ENCODE measurements around the gene OSBPL1A.
A peak's percentile ranks its signal among the peaks of the same experiment; 100 is the strongest.

The OSBPL1A gene

GRCh38 chr18:24274837-24275236 lies 122.8 kb downstream of the OSBPL1A start:
- no peak for DNase-seq (ENCODE audit: low read depth, low spot score)
- no peak overlapping the region for H3K4me3 ChIP-seq (ENCODE audit: low read length)

- H3K4me3 ChIP-seq (ENCODE audit: low read length), result no peak overlapping the region
- DNase-seq (ENCODE audit: low read depth, low spot score), result no peak
Observed at GRCh38 chr18:24273596-24273995, 124.0 kb downstream of the OSBPL1A start.

DNA sequence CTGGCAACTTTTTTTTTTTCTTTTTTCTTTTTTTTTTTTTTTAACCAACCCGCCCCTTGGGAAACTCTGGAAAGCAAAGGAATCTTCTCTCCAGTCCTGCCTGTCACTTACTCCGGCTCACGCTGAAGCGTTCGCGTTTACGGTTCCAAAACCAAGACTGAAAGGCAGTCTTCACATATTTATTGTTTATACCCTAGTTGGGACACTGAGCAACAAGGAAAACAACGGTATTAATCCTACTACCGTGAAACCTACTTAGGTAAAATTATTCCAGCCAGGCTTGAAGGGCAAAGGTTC lies 125.4 kb downstream of the OSBPL1A start:
- H3K4me3 ChIP-seq (ENCODE audit: low read length), result peak overlapping the region; percentile 21; the same call in 1 of the 2 replicates

DNA sequence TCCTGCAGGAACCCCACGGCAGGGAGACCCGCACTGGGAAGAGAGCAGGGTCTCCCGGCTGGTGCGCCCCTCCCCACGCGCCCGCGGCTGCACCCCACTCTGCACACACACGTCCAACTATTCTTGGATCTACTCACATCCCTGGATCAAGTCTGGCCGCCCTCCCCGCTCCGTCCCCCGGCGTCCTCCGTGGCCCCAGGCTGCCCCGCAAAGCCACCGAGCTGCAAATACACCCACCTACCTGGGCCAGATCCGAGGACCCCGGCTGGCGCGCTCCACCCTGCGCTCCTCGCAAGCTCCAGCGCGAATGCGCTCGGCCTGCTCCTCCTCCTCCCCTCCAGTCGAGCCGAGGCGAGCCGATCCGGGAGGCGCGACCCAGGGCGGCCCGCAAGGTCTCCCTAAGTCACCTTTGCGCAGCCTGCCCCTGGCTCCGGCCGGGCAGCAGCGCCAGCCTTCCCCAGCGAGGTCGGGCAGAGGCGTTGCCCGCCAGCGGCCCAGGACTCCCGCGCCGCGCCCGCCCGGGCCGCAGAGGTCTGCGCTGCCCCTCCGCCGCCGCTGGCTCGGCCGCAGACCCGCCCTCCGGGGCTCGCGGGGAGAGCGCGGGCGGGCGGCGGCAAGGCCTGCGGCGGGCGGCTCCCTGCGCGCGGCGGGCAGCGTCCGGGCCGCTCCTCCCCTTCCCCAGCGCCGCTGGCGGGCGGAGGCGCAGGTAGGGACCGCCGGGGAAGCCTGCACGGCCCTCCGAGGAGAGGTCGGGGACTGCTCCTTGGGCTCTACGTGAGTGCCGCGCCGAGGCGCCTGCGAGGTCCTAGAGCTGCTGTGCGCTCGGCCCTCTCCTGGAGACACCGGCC lies 126.0 kb downstream of the OSBPL1A start:
- peak; percentile 1 for DNase-seq (ENCODE audit: low read depth, low spot score)
- peak overlapping the region; percentile 21; the same call in 1 of the 2 replicates for H3K4me3 ChIP-seq (ENCODE audit: low read length)

More for the DNA sequence above, 125.4 kb downstream of the OSBPL1A start:
- DNase-seq (ENCODE audit: low read depth, low spot score), result no peak

DNA sequence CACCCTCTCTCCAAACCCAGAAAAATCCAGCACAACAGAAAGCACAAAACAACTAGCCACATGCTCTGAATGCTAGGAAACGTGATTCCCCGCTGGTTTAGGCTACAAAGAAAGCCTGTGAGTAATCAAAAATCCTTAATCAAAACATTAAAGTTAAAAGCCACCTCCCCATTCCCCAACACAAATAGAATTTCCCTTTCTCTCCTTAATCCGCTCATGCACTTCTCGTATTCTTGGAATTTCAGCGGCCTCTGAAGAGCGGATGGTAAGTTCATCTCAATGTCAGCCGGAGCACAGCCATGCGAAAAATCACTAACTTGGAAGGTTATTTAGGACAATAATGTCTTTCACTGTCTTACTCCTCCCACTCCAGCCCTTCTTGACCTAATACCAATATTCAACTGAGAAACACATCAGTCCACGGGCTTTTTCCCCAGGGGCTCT lies 126.7 kb downstream of the OSBPL1A start:
- DNase-seq (ENCODE audit: low read depth, low spot score), result no peak
- H3K4me3 ChIP-seq (ENCODE audit: low read length), result no peak overlapping the region

- no peak overlapping the region for H3K4me3 ChIP-seq (ENCODE audit: low read length)
- no peak for DNase-seq (ENCODE audit: low read depth, low spot score)
Observed at GRCh38 chr18:24270358-24270936, 127.2 kb downstream of the OSBPL1A start.

- no peak for DNase-seq (ENCODE audit: low read depth, low spot score)
- no peak overlapping the region for H3K4me3 ChIP-seq (ENCODE audit: low read length)
Observed at GRCh38 chr18:24268784-24269550, 128.7 kb downstream of the OSBPL1A start.

- H3K4me3 ChIP-seq (ENCODE audit: low read length), result no peak overlapping the region
- no peak for DNase-seq (ENCODE audit: low read depth, low spot score)
Observed at GRCh38 chr18:24267878-24268277, 129.7 kb downstream of the OSBPL1A start.

DNA sequence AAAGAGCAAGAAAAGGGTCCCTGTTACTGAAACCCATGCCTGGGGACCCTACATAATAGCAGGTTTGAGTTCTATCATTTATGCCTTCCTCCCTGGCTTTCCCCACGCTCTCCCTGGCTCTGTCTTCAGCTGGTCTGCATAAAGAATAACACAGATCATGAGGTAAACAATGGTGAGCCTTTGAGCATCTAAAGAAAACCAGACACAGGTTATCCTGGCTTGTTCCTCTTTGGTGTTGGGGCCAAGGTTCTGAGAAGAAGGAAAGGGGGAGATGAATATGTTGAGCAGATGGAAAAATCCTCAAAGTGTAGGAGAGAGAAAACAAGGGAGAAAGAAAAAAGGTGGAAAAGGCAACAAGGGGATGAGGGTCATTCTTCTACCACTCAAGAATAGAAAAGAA lies 131.5 kb downstream of the OSBPL1A start:
- no peak for DNase-seq (ENCODE audit: low read depth, low spot score)
- H3K4me3 ChIP-seq (ENCODE audit: low read length), result no peak overlapping the region

DNA sequence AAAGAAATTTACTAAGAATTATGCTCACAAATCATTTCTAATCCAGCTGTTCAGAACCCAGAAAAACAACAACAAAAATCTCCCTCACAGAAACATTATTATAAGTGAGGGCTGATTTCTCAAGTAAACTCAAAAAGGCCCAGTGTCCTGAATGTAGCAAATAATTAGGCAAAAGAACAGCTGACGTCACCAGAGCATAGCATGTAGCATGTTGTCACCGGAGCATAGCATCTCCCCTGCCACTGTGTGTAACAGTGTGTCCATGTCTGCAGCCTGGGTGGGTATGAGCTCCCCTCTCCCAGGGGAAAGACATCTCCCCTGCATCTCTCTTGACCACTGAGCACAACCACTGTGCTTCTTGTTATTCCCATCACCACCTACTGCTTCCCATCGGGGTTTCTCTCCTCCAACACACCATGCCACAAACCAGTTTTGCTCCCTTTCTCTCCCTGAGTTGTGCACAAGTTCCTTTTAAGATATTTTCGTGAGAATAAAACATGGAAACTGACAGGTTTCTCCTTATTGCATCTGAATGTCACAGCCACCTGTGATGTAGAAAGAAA lies 132.0 kb downstream of the OSBPL1A start:
- no peak overlapping the region for H3K4me3 ChIP-seq (ENCODE audit: low read length)
- DNase-seq (ENCODE audit: low read depth, low spot score), result no peak

DNA sequence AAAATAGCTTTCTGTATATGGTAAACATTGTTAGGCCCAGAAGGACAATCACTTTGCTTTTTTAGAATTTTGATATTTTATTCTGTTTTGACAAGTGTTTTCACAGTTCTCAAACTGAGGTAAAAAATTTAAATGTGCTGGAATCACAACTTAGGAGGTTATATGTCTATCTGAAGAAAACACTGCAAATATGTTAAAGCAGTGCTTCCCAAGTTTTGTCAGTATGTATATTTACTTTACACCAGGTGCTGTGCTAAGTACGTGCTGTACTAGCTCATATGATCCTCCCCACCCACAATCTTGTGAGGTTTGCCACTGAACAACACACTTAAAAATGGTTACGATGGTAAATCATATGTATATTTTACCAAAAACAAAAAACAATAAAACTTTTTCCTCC lies 134.6 kb downstream of the OSBPL1A start:
- no peak overlapping the region for H3K4me3 ChIP-seq (ENCODE audit: low read length)
- no peak for DNase-seq (ENCODE audit: low read depth, low spot score)

GRCh38 chr18:24262087-24262486 lies 135.5 kb downstream of the OSBPL1A start:
- DNase-seq (ENCODE audit: low read depth, low spot score), result no peak
- no peak overlapping the region for H3K4me3 ChIP-seq (ENCODE audit: low read length)

DNA sequence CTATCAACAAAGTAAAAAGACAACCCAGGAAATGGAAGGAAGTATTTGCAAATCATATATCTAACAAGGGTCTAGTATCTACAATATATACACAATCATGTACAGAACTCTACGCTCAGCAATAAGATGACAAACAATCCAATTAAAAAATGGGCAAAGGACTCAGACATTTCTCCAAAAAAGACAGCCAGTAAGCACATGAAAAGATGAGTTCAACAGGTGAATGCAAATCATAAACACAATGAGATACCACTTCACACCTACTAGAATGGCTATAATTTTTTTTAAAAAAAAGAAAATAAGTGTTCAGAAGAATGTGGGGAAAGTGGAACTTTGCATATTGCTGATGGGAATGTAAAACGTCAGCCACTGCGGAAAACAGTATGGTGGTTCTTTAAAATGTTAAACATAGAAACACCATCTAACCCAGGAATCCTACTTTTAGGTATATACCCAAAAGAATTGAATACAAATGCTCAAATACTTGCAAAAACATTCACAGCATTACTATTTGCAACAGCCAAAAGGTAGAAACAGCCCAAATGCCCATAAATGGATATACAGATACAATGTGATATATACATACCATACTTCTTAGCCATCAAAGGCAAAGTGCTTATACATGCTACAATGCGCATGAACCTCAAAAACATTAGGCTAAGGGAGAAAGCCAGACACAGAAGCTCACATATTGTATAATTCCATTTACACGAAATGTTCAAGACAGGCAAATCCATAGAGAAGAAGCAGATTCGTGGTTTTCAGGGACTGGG lies 137.6 kb downstream of the OSBPL1A start:
- DNase-seq (ENCODE audit: low read depth, low spot score), result no peak
- H3K4me3 ChIP-seq (ENCODE audit: low read length), result no peak overlapping the region

GRCh38 chr18:24254071-24254470 lies 143.6 kb downstream of the OSBPL1A start:
- H3K4me3 ChIP-seq (ENCODE audit: low read length), result no peak overlapping the region
- no peak for DNase-seq (ENCODE audit: low read depth, low spot score)

GRCh38 chr18:24249716-24250115 lies 147.9 kb downstream of the OSBPL1A start:
- no peak overlapping the region for H3K4me3 ChIP-seq (ENCODE audit: low read length)
- DNase-seq (ENCODE audit: low read depth, low spot score), result no peak

GRCh38 chr18:24248359-24248758 lies 149.3 kb downstream of the OSBPL1A start:
- DNase-seq (ENCODE audit: low read depth, low spot score), result no peak
- H3K4me3 ChIP-seq (ENCODE audit: low read length), result no peak overlapping the region

DNA sequence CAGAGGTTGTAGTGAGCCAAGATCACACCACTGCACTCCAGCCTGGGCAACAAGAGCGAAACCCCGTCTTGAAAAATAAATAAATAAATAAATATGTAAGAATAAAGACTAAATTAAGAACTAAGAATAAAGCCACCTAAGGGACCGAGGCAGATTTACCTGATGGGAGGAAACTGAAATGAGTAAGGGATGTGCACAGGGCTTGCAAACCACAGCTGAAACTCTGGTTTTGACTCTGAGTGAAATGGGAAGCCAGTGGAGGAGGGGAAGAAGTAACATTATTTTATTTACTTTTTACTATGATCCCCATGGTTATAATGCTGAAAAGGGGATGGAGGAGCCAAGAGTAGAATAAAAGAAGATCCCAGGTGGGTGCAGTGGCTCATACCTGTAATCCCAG lies 151.5 kb downstream of the OSBPL1A start:
- DNase-seq (ENCODE audit: low read depth, low spot score), result no peak
- H3K4me3 ChIP-seq (ENCODE audit: low read length), result no peak overlapping the region

GRCh38 chr18:24244698-24245097 lies 152.9 kb downstream of the OSBPL1A start:
- DNase-seq (ENCODE audit: low read depth, low spot score), result no peak
- H3K4me3 ChIP-seq (ENCODE audit: low read length), result no peak overlapping the region

DNA sequence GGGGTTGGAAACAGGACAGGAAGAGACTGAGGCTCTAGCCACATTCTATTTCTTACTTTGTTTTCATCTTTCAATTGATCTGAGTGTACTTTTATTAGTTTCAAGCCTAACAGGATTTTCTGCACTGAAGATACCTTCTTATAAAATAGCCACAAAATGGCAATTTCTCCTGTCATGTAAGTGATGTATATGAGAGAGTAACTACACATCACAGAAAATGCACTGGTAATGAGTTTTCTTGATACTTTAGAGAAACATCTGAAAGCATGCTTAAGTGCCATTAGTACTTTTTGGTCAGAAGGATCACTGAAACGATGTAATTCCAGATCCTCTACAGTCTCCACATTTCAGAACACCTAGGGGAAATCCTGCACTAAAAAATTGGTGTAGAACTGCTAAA lies 153.9 kb downstream of the OSBPL1A start:
- DNase-seq (ENCODE audit: low read depth, low spot score), result no peak
- no peak overlapping the region for H3K4me3 ChIP-seq (ENCODE audit: low read length)
